Measurements from ENCODE around the gene INMT. TPM values are rescaled to one million over a fixed set of nuclear protein-coding genes. Genes with fewer than 3 reads are reported as not detected.

Gene INMT
- total and polyA plus RNA-seq, 2 of the 13 experiments (the other 11 are each of a cell fraction or from before 2014, with no cell fraction given): not detected

DNA sequence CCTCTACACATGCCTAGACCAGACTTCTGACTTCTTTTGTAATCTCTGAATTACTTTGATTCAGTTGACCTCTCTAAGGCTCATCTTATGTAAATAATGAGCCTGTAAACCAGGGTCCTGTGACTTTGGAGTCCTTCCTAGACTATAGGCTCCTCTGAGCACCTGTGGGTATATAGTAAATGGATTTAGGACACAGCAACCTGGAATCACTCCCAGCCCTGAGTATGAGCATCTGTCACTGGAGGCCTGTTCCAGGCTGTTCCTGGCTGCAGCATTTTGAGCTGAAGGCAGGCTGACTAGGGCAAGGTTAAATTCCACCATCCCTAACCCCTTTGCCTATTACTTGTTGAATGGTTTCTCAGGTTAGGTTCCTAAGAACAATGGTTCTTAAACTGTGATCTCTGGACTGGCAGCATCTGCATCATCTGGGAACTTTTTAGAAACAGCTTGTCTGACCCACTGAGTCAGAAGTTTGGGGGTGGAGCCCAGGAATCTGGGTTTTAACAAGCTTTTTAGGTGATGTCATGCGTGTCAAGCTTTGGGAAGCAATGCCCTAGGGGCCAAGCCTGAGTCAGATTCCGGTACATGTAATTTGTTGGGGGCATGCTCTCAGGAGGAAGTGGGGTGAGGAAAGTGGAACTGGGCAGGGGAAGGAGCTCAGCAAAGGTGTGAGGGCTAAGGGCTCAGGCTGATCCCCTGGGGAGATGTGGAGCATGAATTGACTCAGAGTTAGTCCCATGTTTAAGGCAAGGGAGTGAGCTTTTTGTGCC is 47.5 kb downstream of the INMT start:
- intact Hi-C loops (cut with micrococcal nuclease; ENCODE audit: unreplicated experiment) (no loop called here), in situ Hi-C loops (cut with HindIII; ENCODE audit: extremely low pct_ligation_motif_present, low pct_unique_long_range_greater_than_20kb) (no loop called here)
- no peaks in the 10 kb centered on the region for H3K27me3 ChIP-seq (ENCODE audit: control insufficient read depth in 1 of 2, insufficient read depth in 2 of 2, low read length in 2 of 2)
- no peak overlapping the region for H3K9ac ChIP-seq (ENCODE audit: insufficient read depth, low read depth, low read length)
- H3K4me3 ChIP-seq (replicated peaks in 1 of 3; ENCODE audit: insufficient read depth in 1 of 3, low read depth in 2 of 3, low read length in 3 of 3): no peak overlapping the region
- H4K20me1 ChIP-seq (ENCODE audit: insufficient read depth, low read length): no peaks in the 10 kb centered on the region
- CTCF ChIA-PET (ENCODE audit: low intra/inter-chr PET ratio, low total read pairs): no interaction called here
- FAIRE-seq (no peak), ATAC-seq (no peak), DNase-seq (ENCODE audit: low spot score) (no peak)
- no peak overlapping the region for H2AFZ ChIP-seq (ENCODE audit: low read length)
- POLR2A ChIA-PET: no interaction called here
- BruUV-seq (replicated peaks): no TSS peak
- no peaks in the 10 kb centered on the region for H3K79me2 ChIP-seq (ENCODE audit: insufficient read depth, low read length)
- TF ChIP-seq, protein P1, sequence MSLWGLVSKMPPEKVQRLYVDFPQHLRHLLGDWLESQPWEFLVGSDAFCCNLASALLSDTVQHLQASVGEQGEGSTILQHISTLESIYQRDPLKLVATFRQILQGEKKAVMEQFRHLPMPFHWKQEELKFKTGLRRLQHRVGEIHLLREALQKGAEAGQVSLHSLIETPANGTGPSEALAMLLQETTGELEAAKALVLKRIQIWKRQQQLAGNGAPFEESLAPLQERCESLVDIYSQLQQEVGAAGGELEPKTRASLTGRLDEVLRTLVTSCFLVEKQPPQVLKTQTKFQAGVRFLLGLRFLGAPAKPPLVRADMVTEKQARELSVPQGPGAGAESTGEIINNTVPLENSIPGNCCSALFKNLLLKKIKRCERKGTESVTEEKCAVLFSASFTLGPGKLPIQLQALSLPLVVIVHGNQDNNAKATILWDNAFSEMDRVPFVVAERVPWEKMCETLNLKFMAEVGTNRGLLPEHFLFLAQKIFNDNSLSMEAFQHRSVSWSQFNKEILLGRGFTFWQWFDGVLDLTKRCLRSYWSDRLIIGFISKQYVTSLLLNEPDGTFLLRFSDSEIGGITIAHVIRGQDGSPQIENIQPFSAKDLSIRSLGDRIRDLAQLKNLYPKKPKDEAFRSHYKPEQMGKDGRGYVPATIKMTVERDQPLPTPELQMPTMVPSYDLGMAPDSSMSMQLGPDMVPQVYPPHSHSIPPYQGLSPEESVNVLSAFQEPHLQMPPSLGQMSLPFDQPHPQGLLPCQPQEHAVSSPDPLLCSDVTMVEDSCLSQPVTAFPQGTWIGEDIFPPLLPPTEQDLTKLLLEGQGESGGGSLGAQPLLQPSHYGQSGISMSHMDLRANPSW (CRISPR knock-in tag; IDR thresholded peaks at IDR 0.05; ENCODE audit: borderline replicate concordance): no peak
- TF ChIP-seq ATF7 (IDR thresholded peaks at IDR 0.05) (peak; percentile 25; the same call in 1 of the 2 replicates), ATF7 (CRISPR knock-in tag; IDR thresholded peaks at IDR 0.05) (no peak)
- H3K4me1 ChIP-seq (ENCODE audit: insufficient read depth, low read length): peaks cover 28% of the 10 kb centered on the region
- H3K36me3 ChIP-seq (replicated peaks in 1 of 2; ENCODE audit: control insufficient read depth in 1 of 2, insufficient read depth in 2 of 2, low read length in 2 of 2): no peaks in the 10 kb centered on the region
- no peak overlapping the region for H3K4me2 ChIP-seq (ENCODE audit: low read depth, low read length)
- WGBS (ENCODE audit: low lambda C conversion rate): 21% methylated on average over 2 of the region's 2 CpGs
- no peaks in the 10 kb centered on the region for H3K9me3 ChIP-seq (ENCODE audit: low read length)
- no peak overlapping the region for H3K27ac ChIP-seq (ENCODE audit: extremely low read length, insufficient read depth, low read length)
